Endothelial cell of umbilical vein (primary cell): ENCODE results near the gene PDLIM5.

ENCODE experiments used
- EZH2 ChIP-seq: IDR thresholded peaks from 2 replicates; pipeline ENCODE4 v1.6.1; 2012; ENCODE audit warnings: borderline replicate concordance, low read depth, mild to moderate bottlenecking, moderate library complexity, low read length, inconsistent platforms; ENCODE audit not compliant: severe bottlenecking
- FOS ChIP-seq: IDR thresholded peaks from 2 replicates; pipeline ENCODE4 v1.6.1; 2011; ENCODE audit warnings: mild to moderate bottlenecking, low read length, moderate library complexity, borderline replicate concordance; ENCODE audit not compliant: insufficient read depth
- MYC ChIP-seq: IDR thresholded peaks from one replicate; pipeline ENCODE4 v1.6.1; 2011; ENCODE audit warnings: mild to moderate bottlenecking, low read depth, low read length
- POLR2A ChIP-seq: IDR thresholded peaks from 2 replicates; pipeline ENCODE4 v1.6.1; 2012; ENCODE audit warnings: low read depth, mild to moderate bottlenecking, control low read depth, low read length
- POLR2AphosphoS5 ChIP-seq: IDR thresholded peaks from 2 replicates; pipeline ENCODE4 v1.6.1; 2012; ENCODE audit warnings: low read depth, mild to moderate bottlenecking, control low read depth, low read length, moderate library complexity; ENCODE audit not compliant: insufficient read depth
- TF ChIP-seq, protein P1 (sequence below), 2 donors: IDR thresholded peaks; 1 replicate in 1 of 2; 2 replicates in 1 of 2; pipeline ENCODE4 v1.5.1; 2011; ENCODE audit warnings: low read length in 2 of 2, mild to moderate bottlenecking in 2 of 2, moderate library complexity in 2 of 2, control low read depth in 1 of 2, inconsistent platforms in 1 of 2, low read depth in 1 of 2; ENCODE audit not compliant: insufficient read depth in 1 of 2; ENCODE audit errors: extremely low read depth in 1 of 2
- TF ChIP-seq, protein P2 (sequence below): IDR thresholded peaks from 2 replicates; pipeline ENCODE4 v1.6.1; 2011; ENCODE audit not compliant: insufficient read depth, insufficient read length

DNA sequence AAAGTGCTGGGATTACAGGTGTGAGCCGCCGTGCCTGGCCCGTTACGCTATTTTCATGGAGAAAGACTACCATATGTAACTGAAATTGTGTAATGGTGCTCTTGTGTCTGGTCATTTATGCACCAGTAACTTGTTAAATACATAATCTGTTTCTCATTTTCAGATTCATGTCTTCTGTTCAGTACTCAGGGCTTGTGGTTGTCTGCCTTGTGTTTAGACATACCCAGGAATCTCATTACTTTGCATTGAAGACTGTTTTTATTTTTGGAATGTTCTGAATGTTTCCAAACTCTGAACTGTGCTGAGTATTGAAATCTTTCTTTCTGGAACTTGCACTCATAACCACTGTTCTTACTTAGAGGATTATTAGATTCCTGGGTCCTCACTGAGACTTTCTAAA, 52.8 kb downstream of the PDLIM5 start:
- TF ChIP-seq POLR2A (no peak), EZH2 (no peak), MYC (no peak), FOS (no peak), POLR2AphosphoS5 (no peak)
- TF ChIP-seq, protein P1, sequence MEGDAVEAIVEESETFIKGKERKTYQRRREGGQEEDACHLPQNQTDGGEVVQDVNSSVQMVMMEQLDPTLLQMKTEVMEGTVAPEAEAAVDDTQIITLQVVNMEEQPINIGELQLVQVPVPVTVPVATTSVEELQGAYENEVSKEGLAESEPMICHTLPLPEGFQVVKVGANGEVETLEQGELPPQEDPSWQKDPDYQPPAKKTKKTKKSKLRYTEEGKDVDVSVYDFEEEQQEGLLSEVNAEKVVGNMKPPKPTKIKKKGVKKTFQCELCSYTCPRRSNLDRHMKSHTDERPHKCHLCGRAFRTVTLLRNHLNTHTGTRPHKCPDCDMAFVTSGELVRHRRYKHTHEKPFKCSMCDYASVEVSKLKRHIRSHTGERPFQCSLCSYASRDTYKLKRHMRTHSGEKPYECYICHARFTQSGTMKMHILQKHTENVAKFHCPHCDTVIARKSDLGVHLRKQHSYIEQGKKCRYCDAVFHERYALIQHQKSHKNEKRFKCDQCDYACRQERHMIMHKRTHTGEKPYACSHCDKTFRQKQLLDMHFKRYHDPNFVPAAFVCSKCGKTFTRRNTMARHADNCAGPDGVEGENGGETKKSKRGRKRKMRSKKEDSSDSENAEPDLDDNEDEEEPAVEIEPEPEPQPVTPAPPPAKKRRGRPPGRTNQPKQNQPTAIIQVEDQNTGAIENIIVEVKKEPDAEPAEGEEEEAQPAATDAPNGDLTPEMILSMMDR (IDR thresholded peaks at IDR 0.05; ENCODE audit: extremely low read depth in 1 of 2, insufficient read depth in 1 of 2, low read depth in 1 of 2, low read length in 2 of 2) = no peak
- TF ChIP-seq, protein P2, sequence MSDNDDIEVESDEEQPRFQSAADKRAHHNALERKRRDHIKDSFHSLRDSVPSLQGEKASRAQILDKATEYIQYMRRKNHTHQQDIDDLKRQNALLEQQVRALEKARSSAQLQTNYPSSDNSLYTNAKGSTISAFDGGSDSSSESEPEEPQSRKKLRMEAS = no peak
